ENCODE data around the gene KMT2B.

KMT2B gene

GRCh38 chr19:35727053-35727955 is 9.5 kb downstream of the KMT2B start:
- in situ Hi-C loops (cut with MboI; ENCODE audit: low sequenced_read_pairs): no loop called here

- in situ Hi-C loops (cut with MboI; ENCODE audit: low sequenced_read_pairs): no loop called here
Observed at GRCh38 chr19:35727956-35728706, 10.3 kb downstream of the KMT2B start.

GRCh38 chr19:35729021-35729420 is 11.2 kb downstream of the KMT2B start:
- in situ Hi-C loops (cut with MboI; ENCODE audit: low sequenced_read_pairs): no loop called here

- in situ Hi-C loops (cut with MboI; ENCODE audit: low sequenced_read_pairs): no loop called here
Observed at GRCh38 chr19:35729763-35730162, 12.0 kb downstream of the KMT2B start.

DNA sequence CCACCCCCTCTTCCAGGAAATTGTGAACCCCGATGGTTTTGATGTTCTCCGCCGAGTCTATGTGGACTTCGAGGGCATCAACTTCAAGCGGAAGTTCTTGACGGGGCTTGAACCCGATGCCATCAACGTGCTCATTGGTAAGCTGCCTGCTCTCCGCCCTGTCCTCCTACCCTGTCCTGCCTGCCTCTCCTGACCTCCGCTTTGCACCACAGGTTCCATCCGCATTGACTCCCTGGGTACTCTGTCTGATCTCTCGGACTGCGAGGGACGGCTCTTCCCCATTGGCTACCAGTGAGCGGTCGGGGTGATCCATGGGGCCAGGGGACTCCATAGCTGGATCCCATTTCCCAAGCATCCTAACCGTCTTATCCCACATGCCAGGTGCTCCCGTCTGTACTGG is 12.5 kb downstream of the KMT2B start:
- in situ Hi-C loops (cut with MboI; ENCODE audit: low sequenced_read_pairs): no loop called here

GRCh38 chr19:35731353-35731752 is 13.6 kb downstream of the KMT2B start:
- in situ Hi-C loops (cut with MboI; ENCODE audit: low sequenced_read_pairs): no loop called here

- in situ Hi-C loops (cut with MboI; ENCODE audit: low sequenced_read_pairs): no loop called here
Observed at GRCh38 chr19:35731779-35732405, 14.1 kb downstream of the KMT2B start.

- in situ Hi-C loops (cut with MboI; ENCODE audit: low sequenced_read_pairs): no loop called here
Observed at GRCh38 chr19:35732540-35733179, 14.9 kb downstream of the KMT2B start.

DNA sequence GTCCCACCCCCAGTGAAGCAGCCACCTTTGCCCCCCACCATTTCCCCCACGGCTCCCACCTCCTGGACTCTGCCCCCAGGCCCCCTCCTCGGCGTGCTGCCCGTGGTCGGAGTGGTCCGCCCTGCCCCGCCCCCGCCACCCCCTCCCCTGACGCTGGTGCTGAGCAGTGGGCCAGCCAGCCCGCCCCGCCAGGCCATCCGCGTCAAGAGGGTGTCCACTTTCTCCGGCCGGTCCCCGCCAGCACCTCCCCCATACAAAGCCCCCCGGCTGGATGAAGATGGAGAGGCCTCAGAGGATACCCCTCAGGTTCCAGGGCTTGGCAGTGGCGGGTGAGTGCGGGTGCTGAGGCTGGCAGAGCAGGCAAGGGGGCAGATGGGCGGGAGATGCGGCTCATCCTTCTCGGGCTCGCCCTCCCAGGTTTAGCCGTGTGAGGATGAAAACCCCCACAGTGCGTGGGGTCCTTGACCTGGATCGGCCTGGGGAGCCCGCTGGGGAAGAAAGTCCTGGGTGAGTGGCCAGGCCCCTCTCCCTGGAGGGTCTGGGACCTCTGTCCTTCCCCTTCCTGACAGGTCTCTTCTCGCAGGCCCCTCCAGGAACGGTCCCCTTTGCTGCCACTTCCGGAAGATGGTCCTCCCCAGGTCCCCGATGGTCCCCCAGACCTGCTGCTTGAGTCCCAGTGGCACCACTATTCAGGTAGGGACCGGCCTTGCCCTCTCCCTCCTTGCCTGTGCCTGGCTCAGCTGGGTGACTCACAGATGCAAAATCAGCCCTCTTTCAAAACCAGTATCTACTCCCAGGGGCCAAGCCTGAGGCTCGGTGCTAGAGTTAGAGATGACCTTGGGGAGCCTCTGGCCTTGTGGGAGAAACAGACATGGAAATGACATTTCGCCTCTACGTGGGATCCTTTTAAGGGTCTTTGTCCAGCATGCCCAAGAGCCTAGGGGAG is 15.7 kb downstream of the KMT2B start:
- in situ Hi-C loops (cut with MboI; ENCODE audit: low sequenced_read_pairs): no loop called here

GRCh38 chr19:35734273-35734672 is 16.5 kb downstream of the KMT2B start:
- in situ Hi-C loops (cut with MboI; ENCODE audit: low sequenced_read_pairs): no loop called here

DNA sequence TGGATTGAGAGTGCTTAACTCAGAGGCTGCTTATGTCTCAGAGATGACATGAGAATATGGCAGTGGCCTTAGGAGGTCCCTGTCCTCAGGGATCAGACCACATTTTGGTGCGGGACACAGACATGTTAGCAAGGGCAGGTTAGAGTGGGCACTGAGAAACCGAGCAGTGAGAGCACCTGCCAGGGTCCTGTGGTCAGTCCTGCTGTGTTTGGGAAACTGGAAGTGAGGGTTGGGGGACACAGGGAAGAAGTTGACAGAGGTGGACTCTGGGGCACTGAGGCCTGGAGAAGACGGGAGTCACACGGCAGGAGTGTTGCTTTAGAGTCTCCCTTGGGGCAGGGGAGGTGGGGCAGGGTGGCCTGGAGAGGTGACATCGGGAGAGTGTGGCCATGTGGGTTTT is 17.1 kb downstream of the KMT2B start:
- in situ Hi-C loops (cut with MboI; ENCODE audit: low sequenced_read_pairs): no loop called here

DNA sequence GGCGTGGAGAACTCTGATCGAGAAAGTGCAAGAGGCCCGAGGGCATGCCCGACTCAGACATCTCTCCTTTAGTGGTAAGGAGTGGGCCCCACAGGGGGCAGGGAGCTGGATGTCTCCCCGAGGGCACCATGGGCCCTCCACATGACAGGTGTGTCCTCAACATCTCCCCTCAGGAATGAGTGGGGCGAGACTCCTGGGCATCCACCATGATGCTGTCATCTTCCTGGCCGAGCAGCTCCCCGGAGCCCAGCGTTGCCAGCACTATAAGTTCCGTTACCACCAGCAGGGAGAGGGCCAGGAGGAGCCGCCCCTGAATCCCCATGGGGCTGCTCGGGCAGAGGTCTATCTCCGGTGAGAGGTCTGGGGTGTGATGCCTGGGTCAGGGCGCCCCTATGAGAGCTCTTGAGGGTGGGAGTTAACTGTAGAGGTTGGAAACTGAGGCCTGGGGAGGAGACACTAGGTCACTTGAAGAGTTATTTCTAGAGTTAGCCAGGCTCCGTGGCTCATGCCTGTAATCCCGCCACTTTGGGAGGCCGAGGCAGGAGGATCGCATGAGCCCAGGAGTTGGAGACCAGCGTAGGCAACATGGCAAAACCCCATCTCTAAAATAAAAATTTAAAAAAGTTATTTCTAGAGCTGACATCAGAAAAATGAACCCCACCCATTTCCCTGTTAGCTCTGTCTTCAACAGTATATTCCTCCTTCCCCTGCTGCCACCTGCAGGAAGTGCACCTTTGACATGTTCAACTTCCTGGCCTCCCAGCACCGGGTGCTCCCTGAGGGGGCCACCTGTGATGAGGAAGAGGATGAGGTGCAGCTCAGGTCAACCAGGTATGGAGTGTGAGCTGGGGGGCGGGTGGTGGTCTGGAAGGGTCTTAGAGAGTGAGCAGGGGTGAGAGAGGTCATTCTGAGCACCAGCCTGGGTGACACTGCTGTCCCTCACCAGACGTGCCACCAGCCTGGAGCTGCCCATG is 19.4 kb downstream of the KMT2B start:
- in situ Hi-C loops (cut with MboI; ENCODE audit: low sequenced_read_pairs): no loop called here

- in situ Hi-C loops (cut with MboI; ENCODE audit: low sequenced_read_pairs): no loop called here
Observed at GRCh38 chr19:35738021-35738886, 20.5 kb downstream of the KMT2B start.

DNA sequence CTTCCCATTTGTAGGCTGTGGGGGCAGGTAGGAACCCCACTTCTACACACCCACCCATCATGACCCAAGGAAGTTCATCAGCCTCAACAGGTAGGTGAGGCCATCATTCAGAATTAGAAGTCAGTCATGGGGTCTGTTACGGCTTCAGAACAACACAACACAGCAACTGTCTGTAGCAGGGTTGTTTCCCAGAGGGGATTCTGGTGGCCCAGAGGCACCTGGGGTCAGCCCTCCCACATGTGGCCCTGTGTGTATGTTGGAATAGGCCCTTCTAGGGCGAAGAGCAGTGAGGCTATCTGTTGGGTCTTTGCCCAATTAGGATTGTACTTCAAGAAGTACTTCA is 21.1 kb downstream of the KMT2B start:
- in situ Hi-C loops (cut with MboI; ENCODE audit: low sequenced_read_pairs): no loop called here

DNA sequence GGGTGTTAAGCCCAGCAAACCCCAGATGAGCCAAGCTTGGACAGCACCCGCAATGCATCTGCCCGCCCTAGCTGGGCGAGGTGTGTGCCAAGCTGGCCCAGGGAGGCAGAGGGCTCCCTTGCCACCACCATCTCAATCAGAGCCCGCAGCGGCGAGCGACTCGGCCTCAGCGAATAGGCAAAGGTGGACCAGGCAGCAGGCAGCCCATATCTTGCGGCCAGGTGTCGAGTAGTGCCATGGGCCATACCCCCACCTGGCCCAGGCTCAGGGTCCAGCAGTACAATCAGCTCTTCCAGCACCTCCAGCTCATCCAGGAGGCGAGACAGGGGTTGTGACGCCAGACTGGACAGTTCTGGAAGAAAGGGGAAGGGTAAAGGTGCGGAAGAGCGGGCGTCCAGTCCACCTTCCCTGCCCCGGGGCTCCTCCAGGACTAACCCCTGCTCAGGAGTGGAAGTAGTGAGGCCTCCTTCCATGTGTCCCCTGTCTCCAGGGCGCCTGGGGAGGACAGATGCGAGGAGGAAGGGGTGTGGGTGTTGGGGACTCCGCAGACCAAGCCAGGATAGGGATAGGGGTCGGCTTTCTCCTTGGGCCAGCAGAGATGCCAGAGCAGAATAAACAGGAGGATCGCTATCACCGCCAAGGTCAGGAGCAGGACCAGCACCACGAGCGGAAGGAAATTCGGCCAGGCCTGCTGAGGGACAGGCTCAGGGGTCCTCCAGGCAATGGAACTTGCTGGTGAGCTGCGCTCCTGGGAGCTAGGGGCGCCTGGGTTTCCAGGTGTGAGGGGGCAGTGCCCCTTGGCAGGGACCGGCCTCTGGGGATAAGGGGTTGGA is 21.7 kb downstream of the KMT2B start:
- in situ Hi-C loops (cut with MboI; ENCODE audit: low sequenced_read_pairs): no loop called here

GRCh38 chr19:35740108-35740422 is 22.3 kb downstream of the KMT2B start:
- in situ Hi-C loops (cut with MboI; ENCODE audit: low sequenced_read_pairs): no loop called here

DNA sequence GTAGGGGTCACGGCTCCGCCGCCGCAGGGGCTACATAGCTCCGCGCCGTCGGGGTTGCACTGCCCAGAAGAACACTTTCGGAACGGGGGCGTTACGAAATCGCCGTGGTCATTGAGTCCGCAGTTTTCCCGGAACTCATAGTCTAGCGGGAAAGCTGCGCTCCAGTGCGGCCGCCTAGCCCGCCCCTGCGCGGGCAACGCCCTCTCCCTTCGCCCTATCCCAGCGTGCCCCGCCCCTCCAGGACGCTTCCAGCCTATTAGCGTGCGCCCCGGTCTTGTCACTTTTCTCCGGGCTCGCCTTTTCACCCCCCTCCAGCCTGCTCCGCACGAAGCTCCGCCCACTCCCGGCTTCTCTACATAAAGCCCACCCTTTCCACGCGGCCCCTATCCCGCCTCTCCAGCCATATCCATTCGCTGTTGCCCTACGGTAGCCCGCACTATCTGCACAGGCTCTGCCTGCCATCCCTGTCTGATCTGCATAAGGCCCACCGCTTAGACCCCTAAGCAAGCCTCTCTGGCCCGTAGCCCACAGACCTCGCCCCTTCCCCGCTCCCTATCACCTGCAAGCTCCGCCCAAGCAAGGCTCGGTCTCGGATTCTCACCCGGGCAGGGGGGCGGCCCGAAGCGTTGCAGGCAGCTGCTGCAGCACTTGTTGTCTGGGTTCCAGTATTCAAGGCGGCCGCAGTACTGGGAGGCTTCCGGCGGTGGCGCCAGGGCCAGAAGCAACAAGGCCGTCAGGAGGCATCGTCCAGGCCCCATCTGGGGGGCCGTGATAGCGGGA is 22.8 kb downstream of the KMT2B start:
- in situ Hi-C loops (cut with MboI; ENCODE audit: low sequenced_read_pairs): no loop called here
